ENCODE results near the gene BEST2.

BEST2 gene

DNA sequence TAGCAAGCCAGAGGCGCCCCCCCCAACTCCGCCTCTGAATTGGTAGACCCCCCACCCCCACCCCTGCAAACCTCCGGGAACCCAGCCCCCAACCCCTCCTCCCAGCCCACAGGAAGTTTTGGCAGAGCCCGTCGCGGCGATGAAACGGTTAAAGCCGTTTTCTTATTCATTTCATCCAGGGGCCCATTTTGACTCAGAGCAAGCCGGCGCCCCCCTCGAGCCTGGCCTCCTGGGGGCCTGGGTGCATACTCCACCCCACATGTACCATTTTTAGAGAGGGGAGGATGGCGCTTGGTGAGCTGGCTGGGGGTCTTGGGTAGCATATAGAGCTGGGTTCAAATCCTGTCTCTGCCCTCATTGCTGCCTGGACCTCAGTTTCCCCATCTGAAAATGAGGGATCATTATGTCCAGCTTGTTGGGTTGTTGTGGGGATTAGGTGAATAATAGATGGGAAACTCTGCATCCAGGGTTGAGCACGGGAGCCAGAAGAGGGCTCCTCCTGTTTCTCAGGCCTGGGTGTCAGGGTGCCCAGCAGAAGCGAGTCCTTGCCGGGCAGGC lies 31.8 kb downstream of the BEST2 start:
- Histone ChIP-seq H3K36me3 (no peaks in the 10 kb centered on the region), H3K4me1 (peaks cover 49% of the 10 kb centered on the region), H3K9me3 (no peaks in the 10 kb centered on the region), H3K27me3 (no peaks in the 10 kb centered on the region), H3K4me3 (ENCODE audit: low read depth, low read length) (peak overlapping the region; percentile 59)
- no peak for DNase-seq
- TF ChIP-seq, protein P1, sequence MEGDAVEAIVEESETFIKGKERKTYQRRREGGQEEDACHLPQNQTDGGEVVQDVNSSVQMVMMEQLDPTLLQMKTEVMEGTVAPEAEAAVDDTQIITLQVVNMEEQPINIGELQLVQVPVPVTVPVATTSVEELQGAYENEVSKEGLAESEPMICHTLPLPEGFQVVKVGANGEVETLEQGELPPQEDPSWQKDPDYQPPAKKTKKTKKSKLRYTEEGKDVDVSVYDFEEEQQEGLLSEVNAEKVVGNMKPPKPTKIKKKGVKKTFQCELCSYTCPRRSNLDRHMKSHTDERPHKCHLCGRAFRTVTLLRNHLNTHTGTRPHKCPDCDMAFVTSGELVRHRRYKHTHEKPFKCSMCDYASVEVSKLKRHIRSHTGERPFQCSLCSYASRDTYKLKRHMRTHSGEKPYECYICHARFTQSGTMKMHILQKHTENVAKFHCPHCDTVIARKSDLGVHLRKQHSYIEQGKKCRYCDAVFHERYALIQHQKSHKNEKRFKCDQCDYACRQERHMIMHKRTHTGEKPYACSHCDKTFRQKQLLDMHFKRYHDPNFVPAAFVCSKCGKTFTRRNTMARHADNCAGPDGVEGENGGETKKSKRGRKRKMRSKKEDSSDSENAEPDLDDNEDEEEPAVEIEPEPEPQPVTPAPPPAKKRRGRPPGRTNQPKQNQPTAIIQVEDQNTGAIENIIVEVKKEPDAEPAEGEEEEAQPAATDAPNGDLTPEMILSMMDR (IDR thresholded peaks at IDR 0.05; ENCODE audit: low read depth, low read length): no peak

DNA sequence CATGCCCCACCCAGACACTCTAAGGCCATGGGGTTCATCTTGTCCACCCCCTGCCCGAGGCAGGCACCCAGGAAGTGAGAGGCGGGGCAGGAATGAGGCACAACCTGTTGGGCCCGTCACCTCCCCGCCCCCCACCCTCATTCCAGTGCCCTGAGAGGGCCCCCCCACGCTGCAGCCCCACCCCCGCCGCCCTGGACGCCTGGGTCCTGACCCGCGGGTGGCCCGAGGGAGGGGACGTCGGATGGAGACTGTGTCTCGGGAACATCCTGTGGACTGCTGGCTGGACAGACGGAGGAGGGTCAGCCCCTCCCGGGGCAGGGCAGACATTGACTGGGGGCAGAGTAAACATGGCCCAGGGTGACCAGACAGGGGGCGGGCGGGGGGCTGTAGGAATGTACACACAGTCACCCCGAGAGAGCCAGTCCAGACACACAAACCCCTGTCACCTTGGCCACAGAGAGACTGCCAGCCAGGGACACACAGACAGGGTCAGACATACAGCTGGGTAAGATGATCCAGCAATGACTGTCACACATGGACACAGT lies 32.3 kb downstream of the BEST2 start:
- Histone ChIP-seq H3K36me3 (no peaks in the 10 kb centered on the region), H3K4me3 (ENCODE audit: low read depth, low read length) (no peak overlapping the region), H3K4me1 (peaks cover 49% of the 10 kb centered on the region), H3K9me3 (no peaks in the 10 kb centered on the region), H3K27me3 (no peaks in the 10 kb centered on the region)
- no peak for DNase-seq
- TF ChIP-seq, protein P1 (IDR thresholded peaks at IDR 0.05; ENCODE audit: low read depth, low read length): no peak

DNA sequence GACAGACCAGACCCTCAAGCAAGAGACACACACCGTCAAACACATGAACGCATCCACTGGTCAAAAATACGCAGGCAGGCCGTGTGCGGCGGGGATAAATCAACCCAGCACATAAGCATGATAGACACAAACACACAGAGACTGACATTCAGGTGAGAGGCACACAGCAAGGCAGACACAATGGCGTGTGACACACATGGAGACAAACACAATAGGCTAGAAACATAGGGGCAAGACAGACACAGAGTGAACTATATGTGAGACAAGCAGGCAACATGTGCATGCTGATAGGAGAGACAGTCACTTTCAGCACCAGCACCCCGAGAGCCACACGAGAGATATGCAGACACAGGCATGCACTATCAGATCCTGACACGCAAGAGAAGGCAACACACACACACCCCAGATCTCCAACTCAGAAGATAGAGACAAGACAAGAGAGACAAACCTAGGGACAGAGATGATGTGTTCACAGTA lies 32.8 kb downstream of the BEST2 start:
- Histone ChIP-seq H3K4me3 (ENCODE audit: low read depth, low read length) (no peak overlapping the region), H3K36me3 (no peaks in the 10 kb centered on the region), H3K4me1 (peaks cover 48% of the 10 kb centered on the region), H3K9me3 (no peaks in the 10 kb centered on the region), H3K27me3 (no peaks in the 10 kb centered on the region)
- DNase-seq: no peak
- TF ChIP-seq, protein P1 (IDR thresholded peaks at IDR 0.05; ENCODE audit: low read depth, low read length): no peak

DNA sequence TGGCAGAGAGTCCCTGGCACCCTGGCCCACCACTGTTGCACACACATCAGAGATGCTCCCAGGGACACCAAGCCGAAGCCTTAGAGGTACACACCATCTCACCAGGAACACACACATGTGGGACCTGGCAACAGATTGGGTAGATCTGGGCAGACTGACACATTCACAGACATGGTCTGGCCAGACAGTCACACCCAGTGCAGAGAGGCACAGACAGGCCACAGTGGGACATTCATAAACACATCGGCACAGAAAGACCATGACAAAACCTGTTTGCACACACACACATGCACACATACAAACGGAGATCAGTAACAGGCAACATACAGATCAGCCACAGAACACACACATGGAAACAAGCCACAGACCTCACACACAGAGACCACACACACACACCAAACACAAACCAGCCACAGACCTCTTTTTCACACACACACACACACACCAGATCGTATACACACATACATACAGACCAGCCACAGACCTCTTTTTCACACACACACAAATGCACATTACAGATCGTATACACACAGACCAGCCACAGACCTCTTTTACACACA lies 33.4 kb downstream of the BEST2 start:
- no peaks in the 10 kb centered on the region for H3K36me3 ChIP-seq
- H3K4me1 ChIP-seq: peaks cover 46% of the 10 kb centered on the region
- no peak overlapping the region for H3K4me3 ChIP-seq (ENCODE audit: low read depth, low read length)
- no peaks in the 10 kb centered on the region for H3K9me3 ChIP-seq
- DNase-seq: peak; percentile 44
- TF ChIP-seq, protein P1 (IDR thresholded peaks at IDR 0.05; ENCODE audit: low read depth, low read length): no peak
- no peaks in the 10 kb centered on the region for H3K27me3 ChIP-seq

DNA sequence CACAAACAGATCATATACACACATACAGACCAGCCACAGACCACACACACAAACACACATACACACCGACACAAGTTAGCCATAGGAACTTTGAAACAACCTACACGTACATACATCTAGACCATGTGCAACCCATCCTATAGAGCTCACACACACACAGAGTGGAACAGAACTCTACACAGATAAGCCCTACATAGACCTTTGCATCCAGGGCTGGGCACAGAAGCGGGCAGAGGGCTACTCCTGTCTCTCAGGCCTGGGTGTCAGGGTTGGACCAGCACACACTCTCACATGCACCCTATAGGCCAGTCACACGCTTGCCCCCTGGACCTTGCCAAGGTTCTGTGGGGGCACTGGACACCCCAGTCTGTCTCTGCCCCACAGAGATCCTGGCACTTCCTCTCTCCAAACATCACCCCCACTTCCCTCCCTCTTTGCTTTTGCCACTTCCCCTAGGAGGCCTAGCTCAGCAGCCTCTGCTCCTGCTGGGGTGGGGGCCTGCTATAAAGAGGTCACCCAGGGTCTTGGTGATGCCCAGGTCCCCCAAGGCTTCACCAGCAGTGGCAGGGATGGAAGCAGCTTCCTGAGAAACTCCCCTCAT lies 33.9 kb downstream of the BEST2 start:
- Histone ChIP-seq H3K27me3 (no peaks in the 10 kb centered on the region), H3K9me3 (no peaks in the 10 kb centered on the region), H3K36me3 (no peaks in the 10 kb centered on the region), H3K4me3 (ENCODE audit: low read depth, low read length) (no peak overlapping the region), H3K4me1 (peaks cover 46% of the 10 kb centered on the region)
- DNase-seq: no peak
- TF ChIP-seq, protein P1 (IDR thresholded peaks at IDR 0.05; ENCODE audit: low read depth, low read length): no peak

All from BE2C (cell line).